Measurements from ENCODE around the gene COL23A1.
"Not testable (repeated sequence)": the region's sequence is repeated elsewhere in the genome, so short reads cannot be mapped to it uniquely, and the experiment has no call there.

Gene COL23A1

GRCh38 chr5:178247481-178248456 lies 342.4 kb downstream of the COL23A1 start:
- DNase-seq, result no peak

GRCh38 chr5:178246624-178247279 lies 343.4 kb downstream of the COL23A1 start:
- DNase-seq, result no peak

GRCh38 chr5:178245389-178245788 lies 344.8 kb downstream of the COL23A1 start:
- no peak for DNase-seq

- DNase-seq, result no peak
Observed at GRCh38 chr5:178244576-178244975, 345.6 kb downstream of the COL23A1 start.

GRCh38 chr5:178242416-178242815 lies 347.8 kb downstream of the COL23A1 start:
- DNase-seq, result no peak

GRCh38 chr5:178241688-178242231 lies 348.4 kb downstream of the COL23A1 start:
- DNase-seq, result no peak

- DNase-seq, result no peak
Observed at GRCh38 chr5:178241231-178241663, 348.9 kb downstream of the COL23A1 start.

- DNase-seq, result no peak
Observed at GRCh38 chr5:178240766-178241165, 349.4 kb downstream of the COL23A1 start.

- DNase-seq, result no peak
Observed at GRCh38 chr5:178240341-178240741, 349.9 kb downstream of the COL23A1 start.

GRCh38 chr5:178239626-178240301 lies 350.4 kb downstream of the COL23A1 start:
- not testable (repeated sequence) for DNase-seq

GRCh38 chr5:178238711-178239592 lies 351.2 kb downstream of the COL23A1 start:
- no peak for DNase-seq

- no peak for DNase-seq
Observed at GRCh38 chr5:178238313-178238635, 351.9 kb downstream of the COL23A1 start.

- no peak for DNase-seq
Observed at GRCh38 chr5:178237431-178238312, 352.5 kb downstream of the COL23A1 start.

GRCh38 chr5:178236679-178237078 lies 353.5 kb downstream of the COL23A1 start:
- no peak for DNase-seq

- no peak for DNase-seq
Observed at GRCh38 chr5:178236126-178236525, 354.1 kb downstream of the COL23A1 start.

GRCh38 chr5:178235588-178235974 lies 354.6 kb downstream of the COL23A1 start:
- DNase-seq, result no peak

GRCh38 chr5:178234750-178235587 lies 355.2 kb downstream of the COL23A1 start:
- DNase-seq, result peak; percentile 62 to 71

- DNase-seq, result no peak
Observed at GRCh38 chr5:178234121-178234749, 356.0 kb downstream of the COL23A1 start.

GRCh38 chr5:178232920-178233429 lies 357.2 kb downstream of the COL23A1 start:
- DNase-seq, result no peak
